ENCODE data around the gene TAOK3. TPM values are rescaled to one million over a fixed set of nuclear protein-coding genes. Genes with fewer than 3 reads are reported as not detected.
A peak's percentile ranks its signal among the peaks of the same experiment; 100 is the strongest.
"Not testable (repeated sequence)": the region's sequence is repeated elsewhere in the genome, so short reads cannot be mapped to it uniquely, and the experiment has no call there.

TAOK3 gene
- 7.9 and 10.6 TPM in 2 replicates for total RNA-seq (2014; rRNA removed; shearing (Covaris generic))
- 18.6 and 20.2 TPM in 2 replicates for polyA plus RNA-seq (2015; cell fraction: cytosol; rRNA removed)
- polyA plus RNA-seq (2015; cell fraction: nucleus; rRNA removed): 16.2 and 23.1 TPM in 2 replicates

DNA sequence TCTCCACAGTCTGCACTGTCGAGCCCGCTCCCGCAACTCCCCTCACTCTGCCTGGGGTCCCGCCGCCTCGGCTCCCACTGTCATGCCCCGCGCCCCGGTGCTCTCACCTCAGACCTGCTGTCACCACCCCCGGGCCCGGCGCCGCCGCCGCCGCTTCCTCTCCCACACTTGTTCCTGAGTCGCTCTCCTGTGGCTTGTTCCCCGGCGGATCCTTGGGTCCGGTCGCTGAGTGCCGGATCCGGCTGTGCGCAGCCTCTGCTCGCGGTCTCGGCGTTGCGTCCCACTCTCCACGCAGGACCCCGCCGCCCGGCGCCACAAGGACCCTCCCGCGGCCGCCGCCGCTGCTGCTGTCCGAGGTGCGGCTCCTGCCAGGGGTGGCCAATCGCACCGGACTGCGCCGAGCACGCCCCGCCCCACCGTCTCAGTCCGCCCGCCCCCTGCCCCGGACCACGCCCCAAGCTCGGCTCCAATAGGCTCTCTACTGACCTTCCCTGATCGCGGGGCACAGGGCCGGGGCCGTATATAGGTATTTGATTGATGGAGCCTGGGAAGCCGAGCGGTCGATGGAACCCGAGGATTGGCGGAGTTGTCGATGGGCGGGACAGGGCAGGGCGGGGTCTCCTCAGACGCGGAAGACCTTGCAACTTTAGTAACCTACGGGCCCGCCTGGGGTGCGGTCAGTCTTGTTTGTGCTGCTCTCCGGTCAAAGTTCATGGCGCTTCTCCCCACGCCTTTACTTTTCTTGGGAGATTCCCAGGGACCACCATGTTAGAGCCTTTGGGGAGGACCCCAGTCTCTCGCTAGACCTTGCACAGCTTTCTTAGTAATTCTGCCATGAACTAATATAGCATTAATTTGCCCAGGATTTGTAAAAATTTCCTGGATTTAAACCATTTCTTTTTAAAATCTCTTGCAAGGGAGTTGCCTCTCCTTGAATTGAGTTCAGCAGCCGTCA, at the start of gene TAOK3:
TSS of gene TAOK3 (minus strand) at position 367 of the 955 bp plus-strand sequence. CDS start 117,340 bp downstream, outside the sequence.
- DNase-seq (ENCODE audit: low read depth): peak; percentile 95

DNA sequence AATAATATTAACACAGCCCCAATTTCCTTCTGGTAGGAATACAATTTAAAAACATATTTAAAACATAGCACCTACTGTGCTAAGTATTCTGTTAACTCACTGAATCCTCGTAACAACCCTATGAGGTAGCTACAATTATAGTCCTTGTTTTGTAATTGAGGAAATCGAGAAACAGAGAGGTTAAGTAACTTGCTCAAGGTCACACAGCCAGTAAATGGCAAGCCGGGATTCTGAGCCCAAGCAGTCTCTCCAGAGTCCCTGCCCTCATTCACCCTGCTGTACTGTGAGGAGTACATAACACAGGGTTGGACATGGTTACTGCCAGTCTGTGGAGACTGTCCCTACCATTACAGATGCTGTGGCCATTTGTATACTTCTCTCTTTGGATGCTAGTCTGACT, 48.0 kb upstream of the TAOK3 start:
- DNase-seq (ENCODE audit: low read depth): no peak

DNA sequence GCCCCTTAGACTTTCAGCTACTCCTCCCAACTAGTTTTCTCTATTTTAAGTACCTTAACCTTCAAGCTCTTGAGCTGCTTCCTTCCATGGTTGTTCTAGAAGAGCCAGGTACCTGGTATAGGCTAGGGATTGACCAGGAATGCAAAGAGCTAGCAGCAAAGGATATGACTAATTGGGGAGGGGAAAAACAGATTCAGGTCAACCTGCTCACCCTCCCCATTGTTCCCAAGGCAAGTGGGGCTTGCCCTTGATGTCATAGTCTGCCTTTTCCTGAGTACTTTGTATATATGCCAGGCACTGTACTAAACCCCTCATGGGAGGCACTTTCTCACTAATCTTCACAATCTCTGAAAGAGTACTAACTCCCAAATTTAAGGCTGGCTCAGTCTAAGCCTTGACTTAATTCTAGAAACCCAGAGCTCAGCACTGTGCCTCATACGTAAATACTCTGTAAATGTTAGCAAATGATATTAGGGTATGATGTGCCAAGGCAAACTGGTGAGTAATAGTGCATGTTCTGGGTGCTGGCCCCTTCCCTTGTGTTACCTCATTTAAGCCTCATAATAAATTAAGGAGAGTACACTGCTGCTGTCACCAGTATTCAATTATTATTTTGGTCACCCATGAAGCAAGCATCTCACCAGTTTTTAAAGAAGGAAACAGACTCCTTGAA, 45.8 kb upstream of the TAOK3 start:
- peak; percentile 85 for DNase-seq (ENCODE audit: low read depth)

GRCh38 chr12:118417942-118418341, 45.2 kb upstream of the TAOK3 start:
- no peak for DNase-seq (ENCODE audit: low read depth)

DNA sequence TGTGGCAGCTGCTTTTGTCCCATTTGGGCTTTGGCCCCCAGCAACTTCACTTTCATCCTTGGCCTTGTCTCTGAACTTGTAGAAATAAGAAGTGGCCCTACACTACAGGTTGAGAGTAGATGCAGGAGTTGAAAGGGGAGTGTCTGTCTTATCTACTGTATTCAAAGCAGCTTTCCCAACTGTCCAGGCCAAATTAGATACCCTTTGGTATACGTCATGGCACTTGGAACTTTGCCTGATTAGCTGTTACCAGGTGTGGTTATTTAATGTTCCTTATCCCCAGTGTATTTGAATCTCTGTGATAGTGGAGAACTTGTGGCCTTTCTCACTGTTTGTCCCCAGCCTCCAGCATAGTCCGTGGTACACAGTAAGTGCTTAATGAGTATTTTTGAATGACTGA, 37.1 kb upstream of the TAOK3 start:
- DNase-seq (ENCODE audit: low read depth): no peak

GRCh38 chr12:118408241-118408640, 35.5 kb upstream of the TAOK3 start:
- not testable (repeated sequence) for DNase-seq (ENCODE audit: low read depth)

GRCh38 chr12:118404876-118405521, 32.3 kb upstream of the TAOK3 start:
- DNase-seq (ENCODE audit: low read depth): peak; percentile 48

- peak; percentile 59 for DNase-seq (ENCODE audit: low read depth)
Observed at GRCh38 chr12:118402251-118402650, 29.5 kb upstream of the TAOK3 start.

DNA sequence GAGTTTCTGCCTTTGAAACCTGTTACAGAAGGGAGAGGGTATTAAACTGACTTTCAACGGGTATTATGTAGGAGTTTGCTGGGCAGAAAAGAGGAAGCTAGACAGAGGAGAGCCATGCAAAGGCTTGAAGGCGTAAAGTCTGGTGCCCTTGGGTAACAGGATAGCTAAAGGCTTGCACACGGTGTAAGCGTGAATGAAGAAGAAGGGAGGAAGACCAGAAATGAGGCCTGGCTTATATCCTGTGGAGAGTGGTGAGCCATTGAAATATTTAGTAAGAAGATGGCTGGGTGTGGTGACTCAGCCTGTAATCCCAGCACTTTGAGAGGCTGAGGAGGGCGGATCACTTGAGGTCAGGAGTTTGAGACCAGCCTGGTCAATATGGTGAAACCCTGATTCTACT, 26.2 kb upstream of the TAOK3 start:
- peak; percentile 40 for DNase-seq (ENCODE audit: low read depth)

- no peak for DNase-seq (ENCODE audit: low read depth)
Observed at GRCh38 chr12:118398524-118398923, 25.8 kb upstream of the TAOK3 start.

- no peak for DNase-seq (ENCODE audit: low read depth)
Observed at GRCh38 chr12:118397708-118398440, 25.2 kb upstream of the TAOK3 start.

GRCh38 chr12:118391836-118392235, 19.1 kb upstream of the TAOK3 start:
- DNase-seq (ENCODE audit: low read depth): no peak

DNA sequence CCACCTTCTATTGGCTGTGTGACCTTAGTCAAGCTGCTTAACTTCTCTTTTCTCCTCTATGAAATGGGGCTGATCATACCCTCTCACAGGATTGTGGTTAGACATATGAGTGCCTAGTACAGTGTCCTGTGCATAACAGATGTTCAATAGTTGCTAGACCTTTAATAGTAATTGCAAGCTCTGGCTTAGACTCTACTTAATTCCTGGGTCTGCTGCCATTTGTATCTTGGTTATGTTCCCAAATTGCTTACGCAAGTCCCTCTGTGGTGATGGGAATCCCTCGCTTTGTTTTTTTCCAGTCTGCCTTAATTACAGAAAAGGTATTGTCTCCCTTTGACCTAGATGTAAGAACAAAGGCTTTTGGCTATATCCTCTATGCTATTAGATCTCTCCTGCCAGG, 18.7 kb upstream of the TAOK3 start:
- DNase-seq (ENCODE audit: low read depth): no peak

DNA sequence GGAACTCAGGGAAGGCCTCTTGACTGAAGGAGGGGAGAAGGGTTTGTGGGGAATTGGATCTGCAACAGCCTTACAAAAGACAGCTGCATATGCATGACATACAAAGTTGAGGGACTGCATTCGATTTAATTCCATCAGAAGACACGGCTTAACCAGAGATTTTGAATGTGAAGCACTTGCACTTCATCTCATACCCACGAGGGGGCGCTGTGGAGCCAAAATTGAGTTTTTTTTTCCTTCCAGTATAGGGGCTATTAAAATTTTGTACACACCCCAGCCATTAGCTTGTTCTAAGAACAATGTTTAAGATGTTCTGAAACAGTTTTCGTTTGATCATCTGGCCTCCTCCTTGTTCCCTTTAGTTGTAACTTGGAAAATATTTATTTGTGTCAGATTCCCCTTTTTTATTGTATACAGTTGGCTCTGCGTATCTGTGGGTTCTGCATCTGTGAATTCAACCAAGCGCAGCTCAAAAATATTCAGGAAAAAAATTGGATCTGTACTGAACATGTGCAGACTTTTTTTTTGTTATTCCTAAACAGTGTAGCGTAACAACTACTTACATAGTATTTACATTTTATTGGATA, 5.3 kb upstream of the TAOK3 start:
- DNase-seq (ENCODE audit: low read depth): peak; percentile 58

- no peak for DNase-seq (ENCODE audit: low read depth)
Observed at GRCh38 chr12:118377021-118377883, 4.5 kb upstream of the TAOK3 start.

- DNase-seq (ENCODE audit: low read depth): peak; percentile 79
Observed at GRCh38 chr12:118376089-118377020, 3.6 kb upstream of the TAOK3 start, which contains the start of gene SUDS3. Gene SUDS3, plus strand, starts transcription at chr12:118376555. Its CDS starts 137 bp downstream, at chr12:118376692.

- DNase-seq (ENCODE audit: low read depth): no peak
Observed at GRCh38 chr12:118375348-118375747, 2.6 kb upstream of the TAOK3 start.

- no peak for DNase-seq (ENCODE audit: low read depth)
Observed at GRCh38 chr12:118374909-118375308, 2.2 kb upstream of the TAOK3 start.

Measured in HT1080 (cell line).